Activated gamma-delta T cell (primary cell): ENCODE results near the gene PHF10.

Source experiments
- DNase-seq: peaks from one replicate; lab custom pipeline; 2025; lab: John Stamatoyannopoulos, UW

The PHF10 gene

GRCh38 chr6:169677096-169677495 lies 47.2 kb downstream of the PHF10 start:
- no peak for DNase-seq

- no peak for DNase-seq
Observed at GRCh38 chr6:169675011-169675410, 49.3 kb downstream of the PHF10 start.

GRCh38 chr6:169671563-169671962 lies 52.7 kb downstream of the PHF10 start:
- no peak for DNase-seq

GRCh38 chr6:169669889-169670288 lies 54.4 kb downstream of the PHF10 start:
- no peak for DNase-seq

- DNase-seq: no peak
Observed at GRCh38 chr6:169669147-169669546, 55.2 kb downstream of the PHF10 start.

GRCh38 chr6:169668203-169668847 lies 56.0 kb downstream of the PHF10 start:
- no peak for DNase-seq

- no peak for DNase-seq
Observed at GRCh38 chr6:169667716-169668115, 56.6 kb downstream of the PHF10 start.

GRCh38 chr6:169666441-169666840 lies 57.9 kb downstream of the PHF10 start:
- no peak for DNase-seq

- DNase-seq: no peak
Observed at GRCh38 chr6:169665289-169665688, 59.0 kb downstream of the PHF10 start.

GRCh38 chr6:169664227-169664626 lies 60.1 kb downstream of the PHF10 start:
- DNase-seq: no peak

GRCh38 chr6:169663468-169663867 lies 60.8 kb downstream of the PHF10 start:
- no peak for DNase-seq

- DNase-seq: no peak
Observed at GRCh38 chr6:169661391-169661756, 62.9 kb downstream of the PHF10 start.

- DNase-seq: no peak
Observed at GRCh38 chr6:169660751-169661390, 63.4 kb downstream of the PHF10 start.

- DNase-seq: no peak
Observed at GRCh38 chr6:169659820-169660610, 64.3 kb downstream of the PHF10 start.

- DNase-seq: no peak
Observed at GRCh38 chr6:169657284-169657610, 67.1 kb downstream of the PHF10 start.

- DNase-seq: no peak
Observed at GRCh38 chr6:169656546-169657283, 67.6 kb downstream of the PHF10 start.

- DNase-seq: peak; percentile 49
Observed at GRCh38 chr6:169654598-169655391, 69.5 kb downstream of the PHF10 start.
